GM20000 (cell line): ENCODE results near the gene PCIF1.
"Not testable (repeated sequence)": the region's sequence is repeated elsewhere in the genome, so short reads cannot be mapped to it uniquely, and the experiment has no call there.

Experiments used
- DNase-seq: peaks from one replicate; pipeline ENCODE4 v3.0.0; 2012; ENCODE audit warnings: low spot score
- TF ChIP-seq, protein P1 (sequence below): IDR thresholded peaks from 2 replicates; pipeline ENCODE4 v1.5.1; 2012; ENCODE audit warnings: mild to moderate bottlenecking, control low read depth; ENCODE audit errors: extremely low read depth, missing control alignments

PCIF1 gene

DNA sequence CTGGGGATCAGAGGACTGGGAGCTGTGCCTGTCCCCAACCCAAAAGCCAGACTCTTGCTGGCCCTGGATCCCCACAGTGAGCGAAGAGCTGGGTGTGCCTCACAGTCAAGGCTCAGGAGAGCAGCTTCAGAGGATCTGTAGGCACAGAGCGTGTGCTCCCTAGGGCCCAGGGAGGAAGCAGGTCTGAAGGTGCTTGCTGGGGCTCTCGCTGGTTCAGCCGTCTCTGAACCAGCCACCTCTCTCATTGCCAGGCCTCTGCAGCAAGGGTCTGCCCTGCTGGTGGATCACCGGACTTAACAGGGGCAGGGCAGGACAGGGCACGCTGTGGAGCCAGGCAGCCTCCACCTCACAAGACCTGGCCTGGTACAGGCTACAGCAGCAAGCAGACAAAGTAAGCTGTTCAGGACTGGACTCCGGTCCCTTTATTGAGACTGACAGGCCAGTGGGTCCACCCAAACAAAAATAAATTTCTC lies 13.8 kb downstream of the PCIF1 start:
- no peak for DNase-seq

DNA sequence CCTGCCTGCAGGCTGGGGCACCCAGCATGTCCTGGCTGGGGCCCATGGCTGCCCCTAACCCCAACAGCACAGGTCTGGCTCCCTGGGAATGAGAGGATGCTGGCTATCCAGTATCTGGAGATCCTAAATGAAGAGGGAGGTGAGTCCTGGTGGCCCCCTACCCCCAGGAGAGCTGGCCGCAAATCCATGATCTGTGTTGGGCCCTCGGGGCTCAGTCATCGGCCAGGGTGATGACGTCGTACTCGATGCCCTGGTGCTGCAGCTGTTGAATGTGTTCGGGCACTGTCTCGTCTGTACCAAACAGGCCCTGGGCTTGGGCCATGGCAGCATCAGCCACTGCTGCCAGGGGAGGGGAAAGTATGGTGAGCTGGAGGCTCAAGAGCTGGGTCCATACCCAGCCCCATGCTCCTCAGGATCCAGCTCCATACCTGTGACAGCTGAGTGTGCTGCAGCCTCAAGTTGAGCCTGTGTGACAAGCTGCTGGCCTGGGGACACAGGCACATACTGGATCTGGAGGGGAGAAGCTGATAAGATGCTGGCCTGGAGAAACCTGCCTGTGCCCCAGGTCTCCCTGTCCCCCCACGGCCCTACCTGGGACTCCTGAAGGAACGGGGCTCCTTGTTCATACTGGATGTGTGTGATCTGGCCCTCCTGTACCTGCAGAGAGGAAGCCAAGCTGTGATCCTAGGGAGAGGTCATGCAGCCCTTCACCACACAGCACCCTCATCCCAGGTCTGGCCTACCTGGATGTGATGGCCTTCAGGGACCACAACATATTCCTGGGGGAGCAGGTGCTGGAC lies 14.5 kb downstream of the PCIF1 start:
- TF ChIP-seq, protein P1, sequence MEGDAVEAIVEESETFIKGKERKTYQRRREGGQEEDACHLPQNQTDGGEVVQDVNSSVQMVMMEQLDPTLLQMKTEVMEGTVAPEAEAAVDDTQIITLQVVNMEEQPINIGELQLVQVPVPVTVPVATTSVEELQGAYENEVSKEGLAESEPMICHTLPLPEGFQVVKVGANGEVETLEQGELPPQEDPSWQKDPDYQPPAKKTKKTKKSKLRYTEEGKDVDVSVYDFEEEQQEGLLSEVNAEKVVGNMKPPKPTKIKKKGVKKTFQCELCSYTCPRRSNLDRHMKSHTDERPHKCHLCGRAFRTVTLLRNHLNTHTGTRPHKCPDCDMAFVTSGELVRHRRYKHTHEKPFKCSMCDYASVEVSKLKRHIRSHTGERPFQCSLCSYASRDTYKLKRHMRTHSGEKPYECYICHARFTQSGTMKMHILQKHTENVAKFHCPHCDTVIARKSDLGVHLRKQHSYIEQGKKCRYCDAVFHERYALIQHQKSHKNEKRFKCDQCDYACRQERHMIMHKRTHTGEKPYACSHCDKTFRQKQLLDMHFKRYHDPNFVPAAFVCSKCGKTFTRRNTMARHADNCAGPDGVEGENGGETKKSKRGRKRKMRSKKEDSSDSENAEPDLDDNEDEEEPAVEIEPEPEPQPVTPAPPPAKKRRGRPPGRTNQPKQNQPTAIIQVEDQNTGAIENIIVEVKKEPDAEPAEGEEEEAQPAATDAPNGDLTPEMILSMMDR = no peak
- no peak for DNase-seq

More for the DNA sequence above, 13.8 kb downstream of the PCIF1 start:
- TF ChIP-seq, protein P1 = no peak

DNA sequence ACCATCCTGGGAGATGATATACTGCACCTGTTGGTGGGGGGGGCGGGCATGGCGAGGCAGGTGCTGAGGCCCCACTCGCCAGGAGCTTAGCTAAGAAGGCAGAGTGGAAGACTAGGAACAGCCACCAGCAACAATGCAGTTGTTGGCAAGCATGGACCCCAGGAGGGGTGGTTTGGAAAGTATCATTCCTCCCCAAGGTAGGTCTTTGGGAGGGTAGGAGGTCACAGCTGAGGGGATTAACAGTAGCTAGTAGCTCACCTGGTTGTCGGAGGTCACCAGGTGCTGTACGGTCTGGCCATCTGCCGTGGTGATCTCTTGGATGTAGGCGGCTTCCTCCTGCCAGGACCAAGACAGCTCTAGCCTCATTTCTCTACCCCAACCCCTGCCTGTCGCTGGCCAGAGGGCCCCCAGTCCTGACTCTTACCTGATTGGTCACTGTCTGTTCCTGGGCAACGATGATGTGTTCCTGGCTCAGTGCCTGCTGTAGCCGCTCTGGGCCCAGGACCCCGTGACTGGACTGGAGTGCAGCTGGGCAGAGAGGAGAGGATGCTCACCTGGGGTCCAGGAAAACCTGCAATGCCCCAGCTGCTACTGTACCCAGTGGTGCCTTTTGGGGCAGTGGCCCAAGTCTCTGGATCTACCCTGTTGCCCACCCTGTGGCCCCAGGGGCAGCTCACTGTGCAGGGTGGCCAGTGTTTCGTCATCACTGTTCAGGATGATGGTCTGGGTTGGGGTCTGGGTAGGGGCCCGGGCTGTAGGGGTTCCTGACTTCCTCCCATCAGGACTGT lies 15.3 kb downstream of the PCIF1 start:
- DNase-seq = no peak
- TF ChIP-seq, protein P1 = no peak

DNA sequence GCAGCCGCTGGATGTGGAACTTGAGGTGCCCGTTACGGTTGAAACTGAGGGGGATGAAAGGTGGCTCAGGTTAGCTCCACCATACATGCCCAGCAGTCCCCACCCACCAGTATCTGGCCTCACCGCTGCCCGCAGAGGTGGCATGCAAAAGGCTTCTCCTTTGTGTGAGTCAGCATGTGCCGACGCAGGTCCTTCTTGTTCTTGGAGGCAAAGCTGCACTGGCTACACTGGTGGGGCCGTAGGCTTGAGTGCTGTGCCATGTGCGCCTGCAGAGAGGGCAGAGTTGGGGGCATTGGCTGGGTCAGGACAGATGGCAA lies 15.8 kb downstream of the PCIF1 start:
- no peak for DNase-seq
- TF ChIP-seq, protein P1 = no peak

DNA sequence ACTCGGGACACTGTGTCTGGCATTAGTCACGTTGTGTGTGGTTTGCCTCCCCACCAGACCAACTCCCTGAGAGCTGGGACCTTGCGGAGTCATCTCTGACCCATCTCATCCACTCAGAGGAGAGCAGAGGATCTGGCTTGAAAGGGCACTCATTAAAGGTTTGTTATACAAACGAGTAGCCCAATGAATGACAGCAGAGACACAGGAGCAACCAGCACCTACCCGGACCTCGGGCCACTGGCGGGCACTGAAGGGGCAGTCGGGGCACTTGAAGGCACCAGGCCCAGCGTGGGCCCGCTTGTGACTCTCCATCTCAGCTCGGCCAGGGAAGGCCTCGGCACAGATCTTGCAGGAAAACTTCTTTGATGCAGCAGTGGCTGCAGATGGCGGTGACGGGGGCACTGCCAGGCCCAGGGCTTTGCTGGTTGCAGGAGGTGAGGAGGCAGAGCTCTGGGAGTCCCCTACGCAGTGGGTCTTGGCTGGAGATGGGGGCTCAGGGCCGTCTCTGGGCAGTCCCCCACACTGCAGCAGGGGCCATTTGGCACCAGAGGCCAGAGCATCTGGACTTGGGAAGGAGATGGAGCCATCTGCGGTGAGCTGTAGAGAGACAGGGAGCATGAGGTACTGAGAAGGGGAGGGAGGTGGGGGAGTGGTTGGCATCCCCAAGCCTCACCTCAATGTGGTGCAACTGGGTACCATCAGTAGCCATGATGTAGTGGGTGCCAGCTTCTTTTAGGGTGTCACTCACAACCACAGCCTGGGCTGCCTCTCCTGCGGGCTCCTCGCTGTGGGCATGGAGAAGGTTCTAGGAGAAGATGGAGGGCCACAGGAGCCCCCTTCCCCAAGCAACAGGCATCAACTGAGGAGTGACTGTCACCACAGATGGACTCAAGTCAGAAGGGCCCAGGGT lies 17.7 kb downstream of the PCIF1 start:
- TF ChIP-seq, protein P1 = no peak
- no peak for DNase-seq

DNA sequence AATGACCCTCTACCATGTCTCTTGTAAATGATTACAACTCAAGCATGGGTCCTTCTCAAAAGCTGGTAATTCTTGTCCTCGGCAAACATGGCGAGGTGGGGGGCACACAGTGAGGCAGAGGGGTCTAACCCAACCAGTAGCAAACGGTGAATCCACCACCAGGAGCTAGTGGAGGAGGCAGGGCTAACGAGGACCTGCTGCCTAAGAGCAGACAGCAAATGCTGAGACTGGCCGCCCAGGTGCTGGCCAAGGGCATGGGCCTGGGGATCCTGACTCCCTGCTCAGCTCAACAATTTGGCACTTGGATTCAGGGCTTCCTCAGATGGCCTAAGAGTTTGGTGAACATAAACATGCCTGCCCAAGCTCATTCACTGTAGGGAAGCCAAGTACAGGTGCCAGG lies 18.4 kb downstream of the PCIF1 start:
- no peak for DNase-seq
- TF ChIP-seq, protein P1 = no peak

DNA sequence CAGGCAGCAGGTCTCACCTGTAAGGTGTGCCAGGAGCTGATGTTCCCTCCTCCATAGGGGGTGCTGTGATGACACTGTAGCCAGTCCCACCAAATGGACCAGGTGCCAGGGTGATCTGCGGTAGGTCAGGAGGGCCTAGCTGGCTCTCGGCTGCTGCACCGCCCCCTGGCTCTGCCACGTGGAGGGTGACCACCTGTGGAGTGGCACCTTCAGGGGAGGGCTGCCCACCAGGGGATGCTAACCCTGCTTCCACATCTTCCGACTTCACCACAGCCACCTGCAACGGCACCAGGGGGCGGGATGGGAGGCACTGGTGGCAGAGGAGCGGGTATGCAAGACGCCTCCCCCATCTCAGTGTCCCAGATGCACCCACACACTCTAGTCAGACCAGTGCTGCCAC lies 19.2 kb downstream of the PCIF1 start:
- TF ChIP-seq, protein P1 = no peak
- DNase-seq = no peak

DNA sequence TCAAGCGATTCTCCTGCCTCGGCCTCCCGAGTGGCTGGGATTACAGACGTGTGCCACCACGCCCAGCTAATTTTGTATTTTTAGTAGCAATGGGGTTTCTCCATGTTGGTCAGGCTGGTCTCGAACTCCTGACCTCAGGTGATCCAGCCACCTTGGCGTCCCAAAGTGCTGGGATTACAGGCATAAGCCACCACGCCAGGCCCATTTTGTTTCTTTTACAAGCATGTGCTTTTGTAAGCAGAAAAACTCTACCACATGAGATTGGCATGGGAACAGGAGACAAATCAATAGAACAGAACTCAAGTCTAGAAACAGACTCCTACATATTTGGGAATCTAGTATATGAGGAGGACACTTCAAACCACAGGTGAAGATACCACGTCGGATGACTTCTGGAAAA lies 21.8 kb downstream of the PCIF1 start:
- not testable (repeated sequence) for DNase-seq
